B cell (primary cell): ENCODE data around the gene CEP120.

ENCODE experiments used
- CTCF ChIP-seq: fragments of 200-600 bp; IDR thresholded peaks from one replicate; pipeline ENCODE4 v1.8.0; 2022; ENCODE audit warnings: antibody characterized with exemption, mild to moderate bottlenecking
- EZH2 ChIP-seq: IDR thresholded peaks from 2 replicates; pipeline ENCODE4 v1.6.1; 2012; ENCODE audit warnings: borderline replicate concordance, low read depth, mild to moderate bottlenecking, moderate library complexity, low read length; ENCODE audit not compliant: insufficient read depth, poor library complexity, severe bottlenecking

GRCh38 chr5:123358751-123359150, 64.5 kb downstream of the CEP120 start:
- TF ChIP-seq EZH2 (no peak), CTCF (no peak)
